RWPE2 (cell line): ENCODE results near the gene CAPN8.
A peak's percentile ranks its signal among the peaks of the same experiment; 100 is the strongest.

Source experiments
- ATAC-seq: fragments of 200-7000 bp; cut with Tn5 transposase; 3 replicates; pipeline ENCODE4 v1.9.1; 2021; ENCODE audit warnings: low read depth
- DNase-seq: peaks from one replicate; pipeline ENCODE4 v3.0.0-alpha.2; 2020; ENCODE audit warnings: low spot score
- H3K27ac ChIP-seq: fragments of 450-650 bp; 2 replicates; pipeline ENCODE4 v1.5.1; 2017; ENCODE audit warnings: mild to moderate bottlenecking; ENCODE audit not compliant: poor library complexity, severe bottlenecking
- H3K27me3 ChIP-seq: fragments of 250-450 bp; sonication (Bioruptor Pico); 2 replicates; pipeline ENCODE4 v1.5.1; 2021; ENCODE audit warnings: mild to moderate bottlenecking, moderate library complexity; ENCODE audit not compliant: insufficient read depth, poor library complexity, severe bottlenecking
- H3K36me3 ChIP-seq: fragments of 250-450 bp; sonication (Bioruptor Pico); 2 replicates; pipeline ENCODE4 v1.5.1; 2020; ENCODE audit warnings: low read depth, mild to moderate bottlenecking, moderate library complexity
- H3K4me1 ChIP-seq: fragments of 250-450 bp; sonication (Bioruptor Pico); 2 replicates; pipeline ENCODE4 v1.5.1; 2021; ENCODE audit warnings: mild to moderate bottlenecking, moderate library complexity; ENCODE audit not compliant: insufficient read depth, poor library complexity, severe bottlenecking
- H3K4me3 ChIP-seq: fragments of 250-450 bp; sonication (Bioruptor Pico); 2 replicates; pipeline ENCODE4 v1.5.1; 2021; ENCODE audit warnings: mild to moderate bottlenecking, moderate library complexity; ENCODE audit not compliant: severe bottlenecking
- H3K9me3 ChIP-seq: fragments of 250-450 bp; sonication (Bioruptor Pico); 2 replicates; pipeline ENCODE4 v1.5.1; 2021; ENCODE audit warnings: mild to moderate bottlenecking, moderate library complexity; ENCODE audit not compliant: severe bottlenecking
- CTCF ChIP-seq: fragments of 450-650 bp; IDR thresholded peaks from one replicate; pipeline ENCODE4 v1.5.1; 2017; ENCODE audit warnings: mild to moderate bottlenecking, moderate library complexity; ENCODE audit not compliant: poor library complexity, severe bottlenecking

The CAPN8 gene

GRCh38 chr1:223558512-223558911, 107.0 kb downstream of the CAPN8 start:
- TF ChIP-seq CTCF, result no peak
- H3K4me3 ChIP-seq, result no peak overlapping the region
- H3K27me3 ChIP-seq, result no peaks in the 10 kb centered on the region
- H3K27ac ChIP-seq, result no peak overlapping the region
- no peaks in the 10 kb centered on the region for H3K9me3 ChIP-seq
- no peaks in the 10 kb centered on the region for H3K4me1 ChIP-seq
- H3K36me3 ChIP-seq, result no peaks in the 10 kb centered on the region
- DNase-seq (no peak), ATAC-seq (no peak)

- peak; percentile 13 for TF ChIP-seq CTCF
- H3K36me3 ChIP-seq, result no peaks in the 10 kb centered on the region
- H3K27me3 ChIP-seq, result no peaks in the 10 kb centered on the region
- H3K9me3 ChIP-seq, result no peaks in the 10 kb centered on the region
- no peaks in the 10 kb centered on the region for H3K4me1 ChIP-seq
- DNase-seq, result no peak
- no peak overlapping the region for H3K27ac ChIP-seq
- H3K4me3 ChIP-seq, result no peak overlapping the region
- ATAC-seq, result no peak
These were observed 108.4 kb downstream of the CAPN8 start for GRCh38 chr1:223557130-223557475.

- Histone ChIP-seq H3K9me3 (no peaks in the 10 kb centered on the region), H3K27ac (no peak overlapping the region), H3K4me3 (no peak overlapping the region), H3K4me1 (no peaks in the 10 kb centered on the region), H3K27me3 (no peaks in the 10 kb centered on the region), H3K36me3 (no peaks in the 10 kb centered on the region)
- ATAC-seq (0 out of 3 replicates have a peak, but pooled peaks have one; percentile 25), DNase-seq (no peak)
- TF ChIP-seq CTCF, result peak; percentile 34
These were observed 108.9 kb downstream of the CAPN8 start for GRCh38 chr1:223556414-223557129.

GRCh38 chr1:223553957-223554356, 111.5 kb downstream of the CAPN8 start:
- no peaks in the 10 kb centered on the region for H3K4me1 ChIP-seq
- ATAC-seq (no peak), DNase-seq (no peak)
- H3K36me3 ChIP-seq, result no peaks in the 10 kb centered on the region
- H3K27ac ChIP-seq, result no peak overlapping the region
- TF ChIP-seq CTCF, result no peak
- H3K9me3 ChIP-seq, result no peaks in the 10 kb centered on the region
- H3K27me3 ChIP-seq, result no peaks in the 10 kb centered on the region
- no peak overlapping the region for H3K4me3 ChIP-seq

- Histone ChIP-seq H3K27ac (no peak overlapping the region), H3K27me3 (no peaks in the 10 kb centered on the region), H3K36me3 (no peaks in the 10 kb centered on the region), H3K4me3 (no peak overlapping the region), H3K4me1 (no peaks in the 10 kb centered on the region), H3K9me3 (no peaks in the 10 kb centered on the region)
- ATAC-seq (no peak), DNase-seq (no peak)
- no peak for TF ChIP-seq CTCF
These were observed 113.9 kb downstream of the CAPN8 start for GRCh38 chr1:223551610-223552009.
